Activated CD8-positive, alpha-beta memory T cell treated with anti-CD3 and anti-CD28 coated beads, Interleukin-2, amount 50 U/mL, for 4 hours (primary cell): ENCODE results near the gene NEK1.
"Not testable (repeated sequence)": the region's sequence is repeated elsewhere in the genome, so short reads cannot be mapped to it uniquely, and the experiment has no call there.

ENCODE experiments used
- DNase-seq: peaks from one replicate; pipeline ENCODE4 v3.0.0-alpha.2; 2020

Gene NEK1

DNA sequence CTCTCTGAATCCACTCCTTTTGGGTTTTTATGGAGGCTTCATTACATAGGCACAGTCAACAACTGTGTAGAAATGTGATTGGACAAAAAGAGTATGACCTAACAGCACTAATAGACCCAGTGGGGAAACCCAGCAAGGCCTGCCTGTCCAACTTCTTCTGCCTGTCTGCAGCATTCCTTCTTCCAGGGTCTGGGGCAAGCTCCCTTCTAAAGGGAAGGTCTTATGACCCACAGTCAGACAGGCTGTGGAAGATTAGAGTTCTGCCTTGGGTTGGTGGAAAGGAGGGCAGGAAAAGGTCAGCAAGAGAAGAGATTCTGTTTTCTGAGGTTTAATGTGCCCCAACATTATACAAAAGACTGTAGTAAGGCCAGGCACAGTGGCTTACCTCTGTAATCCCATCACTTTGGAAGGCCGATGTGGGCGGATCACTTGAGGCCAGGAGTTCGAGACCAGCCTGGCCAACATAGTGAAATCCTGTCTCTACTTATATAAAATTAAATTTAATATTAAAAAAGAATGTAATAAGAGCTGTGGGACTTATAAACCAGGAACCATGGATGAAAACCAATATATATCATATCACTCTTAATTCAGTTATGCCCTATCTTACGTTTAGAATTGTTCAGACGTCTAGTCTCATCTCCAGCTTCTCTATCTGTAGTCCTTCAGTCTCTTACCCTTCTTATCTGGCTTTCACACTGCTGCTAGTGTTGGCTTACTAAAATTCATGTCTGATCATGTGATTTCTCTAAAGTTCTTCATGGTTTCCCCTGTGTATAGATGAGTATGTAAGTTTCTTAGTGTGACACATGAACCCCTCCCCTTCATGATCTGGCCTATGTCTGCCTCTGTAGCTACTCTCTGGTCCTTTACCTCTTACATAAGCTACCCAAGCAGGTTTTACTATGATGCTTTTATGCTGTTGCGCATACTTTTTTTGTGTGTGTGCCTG, 14.2 kb upstream of the NEK1 start:
- no peak for DNase-seq

DNA sequence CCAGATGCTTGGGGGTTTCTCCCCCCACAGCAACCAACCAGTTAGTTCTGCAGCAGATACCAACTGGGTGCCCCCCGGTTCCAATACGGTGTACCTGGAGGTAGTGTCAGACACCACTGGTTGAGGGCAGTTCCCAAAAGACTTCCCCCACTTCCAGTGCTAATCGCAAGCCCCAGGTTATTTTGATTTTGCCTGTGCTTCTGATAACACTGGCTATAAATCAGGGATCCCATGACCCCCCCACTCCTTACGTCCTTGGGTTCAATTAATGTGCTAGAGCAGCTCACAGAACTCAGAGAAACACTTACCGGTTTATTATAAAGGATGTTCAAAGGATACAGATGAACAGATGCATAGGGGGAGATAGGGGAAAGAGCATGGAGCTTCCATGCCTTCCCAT, 13.5 kb upstream of the NEK1 start:
- DNase-seq: no peak

DNA sequence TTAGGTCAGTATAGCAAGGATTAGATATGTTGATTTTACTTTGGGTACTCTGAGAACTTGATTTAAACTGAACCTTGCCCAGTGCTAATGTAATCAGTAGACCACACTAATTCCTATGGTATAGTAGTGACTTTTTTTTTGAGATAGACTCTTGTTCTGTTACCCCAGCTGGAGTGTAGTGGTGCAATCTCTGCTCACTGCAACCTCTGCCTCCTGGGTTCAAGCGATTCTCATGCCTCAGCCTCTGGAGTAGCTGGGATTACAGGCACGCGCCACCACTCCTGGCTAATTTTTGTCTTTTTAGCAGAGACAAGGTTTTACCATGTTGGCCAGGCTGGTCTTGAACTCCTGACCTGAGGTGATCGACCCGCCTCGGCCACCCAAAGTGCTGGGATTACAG, 11.6 kb upstream of the NEK1 start:
- DNase-seq: not testable (repeated sequence)

DNA sequence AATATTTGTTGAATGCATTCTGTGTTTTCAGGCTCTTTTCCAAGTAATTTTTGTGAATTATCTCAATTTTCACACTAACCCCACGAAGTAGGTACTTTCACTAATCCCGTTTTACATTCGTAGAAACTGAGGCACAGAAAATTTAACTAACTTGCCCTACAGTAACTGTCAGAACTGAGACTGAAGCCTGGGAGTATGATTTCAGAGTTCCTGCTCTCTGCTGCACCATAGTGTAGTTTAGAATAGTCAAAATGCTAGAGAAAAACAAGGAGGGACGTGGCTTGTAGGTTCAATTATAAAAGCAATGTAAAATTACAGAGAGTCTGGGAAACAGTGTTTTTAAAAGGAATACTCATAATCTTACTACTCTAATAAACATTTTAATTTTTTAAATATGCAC, 10.2 kb upstream of the NEK1 start:
- no peak for DNase-seq

DNA sequence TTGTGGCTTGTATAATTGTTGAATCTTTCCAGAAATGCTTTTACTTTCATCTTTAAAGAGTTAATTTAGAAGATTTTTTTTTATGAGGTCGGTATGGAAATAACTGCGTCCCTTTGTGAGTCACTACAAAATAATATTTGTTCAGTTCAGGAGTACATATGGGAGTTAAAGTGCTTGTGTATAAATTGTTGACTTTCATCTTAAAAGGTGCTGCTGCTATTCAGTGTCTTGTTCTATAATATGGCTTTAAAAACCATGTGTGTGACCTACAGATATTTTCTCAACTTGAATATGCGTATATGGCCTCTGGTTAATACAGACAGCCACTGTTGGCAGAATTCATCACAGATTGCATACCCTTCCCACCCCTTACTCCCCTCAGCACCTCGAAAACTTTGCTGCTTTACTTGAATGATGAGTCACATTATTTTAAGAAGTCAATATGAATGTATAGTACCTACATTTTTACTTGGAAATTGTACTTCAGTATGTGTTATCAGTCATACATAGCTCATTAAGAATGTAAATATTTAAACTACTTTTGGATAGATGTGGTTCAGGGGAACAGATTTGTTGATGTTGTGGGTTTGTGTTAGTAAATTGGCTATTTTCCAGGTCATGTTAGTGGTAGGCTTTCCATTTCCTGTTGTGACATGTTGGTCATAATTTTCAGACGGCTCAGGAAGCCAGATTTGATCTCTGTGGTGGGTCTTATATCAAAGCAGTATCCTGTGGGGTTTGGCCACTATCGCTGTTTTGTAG, 9.5 kb upstream of the NEK1 start:
- no peak for DNase-seq

DNA sequence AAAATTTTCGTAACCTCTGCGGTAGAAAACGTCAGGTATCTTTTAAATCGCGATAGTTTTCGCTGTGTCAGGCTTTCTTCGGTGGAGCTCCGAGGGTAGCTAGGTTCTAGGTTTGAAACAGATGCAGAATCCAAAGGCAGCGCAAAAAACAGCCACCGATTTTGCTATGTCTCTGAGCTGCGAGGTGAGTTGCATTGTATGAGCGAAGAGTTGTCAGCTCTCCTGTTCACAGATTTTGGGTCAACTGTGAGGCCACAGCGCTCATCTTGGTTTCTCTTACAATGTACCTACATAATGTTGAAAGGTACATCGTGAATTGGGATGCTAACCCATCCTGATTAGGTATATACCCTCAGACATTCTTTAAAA, 8.5 kb upstream of the NEK1 start:
- DNase-seq: no peak

DNA sequence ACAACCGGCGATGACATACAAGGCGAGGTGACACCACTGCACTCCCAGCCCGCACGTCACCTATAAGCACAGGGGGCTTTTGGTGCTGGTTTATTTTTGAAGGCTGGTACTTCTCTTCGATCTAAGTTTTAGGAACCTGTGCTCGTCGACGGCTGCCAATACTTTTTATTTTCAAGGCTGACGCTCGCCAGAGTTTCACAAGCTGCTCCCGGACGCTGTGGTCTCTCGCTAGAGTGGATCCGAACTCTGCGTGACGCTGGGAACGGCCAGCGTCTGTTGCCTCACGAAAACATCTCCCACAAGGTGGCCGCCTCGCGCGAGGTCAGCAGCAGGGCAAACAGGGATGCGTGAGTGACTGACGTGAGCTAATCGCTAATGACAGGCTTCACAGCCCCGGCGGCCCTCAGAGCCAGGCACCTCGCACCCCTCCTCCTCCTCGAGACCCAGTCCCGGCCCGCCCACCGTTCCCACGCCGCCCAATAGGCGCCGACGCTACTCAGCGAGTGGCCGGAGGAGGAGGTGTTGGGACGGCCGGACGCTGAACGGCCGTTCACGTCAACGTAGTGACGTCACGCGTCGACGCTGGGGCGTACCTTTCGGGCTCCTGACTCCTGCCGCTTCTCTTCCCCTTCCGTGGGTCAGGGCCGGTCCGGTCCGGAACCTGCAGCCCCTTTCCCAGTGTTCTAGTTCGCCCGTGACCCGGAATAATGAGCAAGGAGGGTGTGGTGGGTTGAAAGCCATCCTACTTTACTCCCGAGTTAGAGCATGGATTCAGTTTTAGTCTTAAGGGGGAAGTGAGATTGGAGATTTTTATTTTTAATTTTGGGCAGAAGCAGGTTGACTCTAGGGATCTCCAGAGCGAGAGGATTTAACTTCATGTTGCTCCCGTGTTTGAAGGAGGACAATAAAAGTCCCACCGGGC, 7.8 kb upstream of the NEK1 start, which contains the start of gene CLCN3:
Gene CLCN3, plus strand, starts transcription at position 621 of the 922 bp plus-strand sequence. CDS start 15,351 bp downstream, outside the sequence.
- DNase-seq: peak; percentile 88

DNA sequence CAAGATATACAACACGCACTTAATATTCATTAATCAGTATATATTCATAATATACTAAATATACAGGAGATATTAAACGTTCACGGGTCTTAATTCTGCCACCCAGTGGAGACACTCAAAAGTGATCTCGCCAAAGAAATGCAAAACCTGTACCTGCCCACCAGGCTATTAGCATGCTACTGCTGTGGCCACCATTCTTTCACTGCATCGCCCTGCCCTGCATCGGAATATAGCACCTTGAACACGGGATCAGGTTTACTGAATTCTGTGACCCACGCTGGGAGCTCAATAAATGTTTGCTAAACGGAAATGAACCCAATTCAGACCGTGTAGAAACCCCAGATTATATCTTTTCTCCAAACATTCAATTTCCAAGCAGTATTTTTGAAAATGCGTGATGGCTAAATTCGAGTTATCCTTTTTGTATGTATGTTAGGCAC, 7.2 kb upstream of the NEK1 start:
- DNase-seq: peak; percentile 43

DNA sequence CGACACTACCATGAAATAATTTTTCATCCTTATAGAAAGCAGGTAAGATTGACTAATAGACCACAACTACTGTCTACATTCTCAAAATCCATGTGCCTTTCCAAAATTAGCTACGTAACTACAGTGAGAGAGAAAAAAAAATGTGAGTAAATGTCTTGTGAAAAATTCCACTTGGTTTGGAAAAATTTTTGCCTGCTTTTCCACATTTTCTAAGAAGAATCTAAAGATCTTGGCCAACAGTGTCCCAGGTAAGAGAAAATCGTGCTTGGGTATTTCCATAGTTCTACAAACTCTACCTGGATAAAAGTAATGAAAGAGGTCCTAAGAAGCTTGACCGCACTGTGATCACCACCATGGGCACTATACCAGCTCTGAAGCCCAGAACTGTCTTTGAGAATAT, 6.6 kb upstream of the NEK1 start:
- no peak for DNase-seq

DNA sequence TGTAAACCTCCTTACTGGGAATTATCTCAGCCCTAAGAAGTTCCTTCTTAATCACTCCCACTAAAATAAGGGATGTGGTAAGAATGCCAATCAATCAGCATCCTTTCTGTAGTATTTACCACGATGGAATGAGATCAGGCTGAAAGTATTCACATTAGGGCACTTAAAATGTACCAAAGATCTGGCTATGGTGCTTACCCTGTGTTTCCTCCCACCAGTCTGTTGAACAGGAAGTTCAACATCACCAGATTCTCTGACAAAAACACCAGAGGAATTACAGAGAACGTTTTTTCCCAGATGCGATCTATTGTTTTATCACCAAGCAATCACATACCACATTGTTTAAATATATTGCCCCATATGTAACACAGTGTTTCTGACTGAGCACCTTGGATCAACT, 5.9 kb upstream of the NEK1 start:
- no peak for DNase-seq

DNA sequence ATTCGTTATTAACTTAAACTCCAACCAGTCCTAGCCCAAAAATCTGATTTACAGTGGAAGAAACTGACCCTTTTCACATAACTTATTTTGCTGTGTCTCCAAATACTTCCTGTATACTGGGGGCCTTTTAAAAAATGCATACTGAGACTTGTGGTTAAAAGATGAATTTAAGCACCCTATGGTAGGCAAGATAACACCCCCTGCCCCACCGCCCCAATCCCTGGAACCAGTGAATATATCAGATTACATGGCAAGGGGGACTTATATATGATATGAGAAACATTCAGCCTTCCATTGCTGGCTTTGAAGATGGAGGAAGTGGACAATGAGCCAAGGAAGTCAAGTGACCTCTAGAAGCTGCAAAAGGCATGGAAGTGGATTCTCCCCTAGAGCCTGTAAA, 4.9 kb upstream of the NEK1 start:
- no peak for DNase-seq

DNA sequence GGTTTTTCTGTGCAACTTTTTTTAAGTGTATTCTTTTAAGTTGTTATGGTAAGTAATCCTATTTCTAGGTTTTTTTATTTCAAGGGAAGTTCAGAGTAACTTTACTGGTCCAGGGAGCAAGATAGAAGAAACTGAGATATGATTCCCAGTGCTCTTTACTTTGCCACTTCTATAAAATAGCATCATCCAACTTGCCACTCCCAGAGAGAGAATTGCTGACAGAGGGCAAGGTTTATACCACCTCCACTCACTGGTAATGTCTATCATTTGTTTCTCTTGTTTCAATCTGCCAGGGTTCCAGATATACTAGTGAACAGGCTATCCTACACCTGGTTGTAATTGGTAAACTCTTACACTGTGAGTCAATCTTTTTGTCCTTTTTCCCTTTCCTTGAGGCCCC, 4.5 kb upstream of the NEK1 start:
- DNase-seq: no peak

DNA sequence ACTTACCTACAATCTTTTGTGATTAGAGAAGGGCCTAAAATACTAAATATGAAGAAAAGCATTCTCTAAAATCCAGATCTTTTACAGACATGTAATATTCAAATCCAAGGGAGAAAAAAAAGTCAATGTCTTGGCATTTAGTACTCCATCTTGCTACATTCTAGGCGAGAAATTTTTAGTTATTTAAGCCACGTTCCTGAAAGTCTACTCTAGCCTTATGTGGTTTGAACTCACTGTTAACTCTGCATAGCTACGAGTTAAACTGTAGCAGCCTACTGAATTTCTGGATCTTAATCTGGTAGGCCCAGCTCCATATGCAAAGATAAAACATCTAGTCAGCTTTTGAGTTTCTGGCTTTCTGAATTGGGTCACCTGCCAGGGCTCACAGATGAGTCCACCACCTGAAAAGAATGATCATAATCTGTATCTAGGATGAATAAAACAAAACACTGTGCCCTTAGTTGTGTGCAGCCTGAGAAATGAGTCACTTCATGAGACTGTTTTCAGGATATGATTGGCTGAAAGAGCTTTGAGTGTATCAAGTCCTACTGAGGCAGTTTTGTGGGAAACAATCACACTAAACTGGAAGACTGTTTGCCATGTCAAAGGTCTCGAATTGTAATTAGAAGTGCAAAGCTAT, 3.2 kb upstream of the NEK1 start:
- DNase-seq: no peak

DNA sequence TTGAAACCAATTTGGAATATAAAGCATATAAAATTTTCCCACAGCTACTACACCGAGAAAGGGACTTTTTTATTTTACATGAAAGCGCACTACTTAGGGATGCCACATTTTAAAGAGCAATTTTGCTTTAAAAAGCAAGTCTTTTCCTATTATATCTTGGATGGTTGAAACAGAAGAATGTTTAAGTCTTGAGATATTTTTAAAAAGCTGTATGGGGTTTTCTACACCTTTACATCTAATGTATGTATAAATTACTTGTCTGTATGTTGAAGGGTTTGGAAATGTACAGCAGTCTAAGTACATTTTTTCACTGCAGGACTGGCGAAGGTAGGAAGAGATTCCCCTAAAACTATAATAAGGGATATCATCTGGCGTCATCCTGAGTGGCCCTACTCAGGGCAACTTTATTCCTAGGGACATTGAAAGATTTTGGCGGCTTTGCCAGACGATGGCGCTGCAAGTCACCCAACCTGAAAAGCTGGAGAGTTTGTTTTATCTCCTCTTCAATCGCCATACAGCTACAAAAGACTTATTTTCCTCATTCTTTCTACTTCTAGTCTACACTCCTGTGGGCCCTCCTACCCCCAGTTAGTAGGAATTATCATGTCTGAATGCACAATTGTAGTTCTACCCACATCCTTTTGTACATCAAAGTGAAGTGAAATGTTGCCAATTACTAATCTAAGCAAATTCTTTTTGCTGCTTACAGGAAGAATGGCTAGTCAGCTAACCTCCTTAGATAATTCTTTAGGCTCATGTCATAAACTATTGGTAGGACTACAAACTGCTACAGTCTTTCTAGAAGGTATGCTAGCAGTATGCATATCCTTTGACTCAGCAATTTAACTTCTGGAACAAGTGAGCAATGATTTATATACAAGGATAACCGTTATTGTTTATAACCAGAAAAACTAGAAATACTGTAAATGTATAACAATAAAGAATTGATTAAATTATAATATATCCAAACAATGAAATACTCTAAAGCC, 782 bp upstream of the NEK1 start:
- DNase-seq: peak; percentile 69

DNA sequence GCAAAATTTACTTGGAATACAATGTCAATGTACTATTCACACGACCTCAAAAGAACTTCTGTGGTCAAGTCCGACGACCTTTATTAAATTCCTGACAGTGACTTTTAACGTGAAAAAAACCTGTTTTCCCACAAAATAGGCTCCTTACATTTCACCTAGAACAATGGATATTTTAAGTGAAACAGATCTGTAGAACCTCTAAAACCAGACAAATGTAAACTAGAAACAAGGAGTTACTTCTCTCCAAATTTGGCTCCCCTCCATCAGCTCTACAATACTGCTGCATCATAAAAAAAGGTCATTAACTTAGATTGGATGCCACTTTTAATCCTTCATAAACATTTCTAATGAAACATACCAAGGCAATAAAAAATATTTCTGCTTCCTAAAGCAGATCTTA, 1.2 kb downstream of the NEK1 start:
- no peak for DNase-seq

DNA sequence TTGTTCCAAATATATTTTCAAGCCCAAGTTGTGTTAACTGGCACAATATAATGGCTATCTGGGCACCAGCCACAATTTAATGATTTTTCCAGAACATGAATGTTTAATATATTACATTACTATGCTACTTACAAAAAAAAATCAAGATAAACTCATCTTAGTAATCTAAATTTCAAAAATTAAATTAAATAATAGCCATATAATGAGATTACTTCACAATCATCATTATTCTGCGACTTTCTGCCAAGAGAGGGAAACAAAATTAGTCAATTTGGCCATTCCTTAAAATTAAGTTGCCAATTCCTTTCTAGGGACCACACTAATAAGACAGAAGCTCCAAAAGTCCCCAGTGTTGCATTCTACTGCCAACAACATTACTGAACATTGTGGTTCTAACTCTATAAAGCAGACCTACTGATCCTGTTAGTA, 7.5 kb downstream of the NEK1 start:
- no peak for DNase-seq

DNA sequence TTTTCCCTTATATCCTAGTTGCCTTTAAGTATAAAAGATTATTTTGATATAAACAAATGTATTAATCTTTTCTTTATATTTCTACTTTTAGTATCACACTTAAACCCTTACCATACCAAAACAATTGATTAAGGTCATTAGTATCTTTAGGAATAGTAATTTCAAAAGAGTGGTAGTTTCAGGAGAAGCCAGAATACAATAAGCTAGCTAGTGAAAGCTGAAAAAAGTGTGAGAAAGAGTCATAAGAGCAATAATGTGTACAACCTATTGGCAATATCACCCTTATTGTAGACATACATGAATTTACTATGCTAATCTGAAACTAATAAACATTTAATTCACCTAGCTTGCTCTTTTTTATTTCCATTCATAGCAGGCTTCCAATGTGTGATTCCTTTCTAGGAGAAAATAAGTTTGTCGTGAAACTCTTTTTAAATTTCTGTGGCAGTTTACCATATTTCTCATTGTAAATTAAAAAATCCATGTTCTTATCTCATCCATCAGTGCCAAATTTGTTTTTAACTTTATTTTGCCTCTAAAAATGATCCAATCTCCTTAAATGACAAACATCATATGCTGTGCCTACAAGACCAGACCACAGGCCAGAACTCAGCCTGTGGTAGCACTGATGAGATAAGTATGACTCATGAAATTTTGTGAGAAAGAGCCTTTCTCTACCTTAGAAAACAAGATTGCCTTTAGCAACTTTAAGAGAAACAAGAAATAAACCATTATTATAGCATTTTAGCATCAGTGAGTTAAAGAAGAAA, 8.1 kb downstream of the NEK1 start:
- no peak for DNase-seq

DNA sequence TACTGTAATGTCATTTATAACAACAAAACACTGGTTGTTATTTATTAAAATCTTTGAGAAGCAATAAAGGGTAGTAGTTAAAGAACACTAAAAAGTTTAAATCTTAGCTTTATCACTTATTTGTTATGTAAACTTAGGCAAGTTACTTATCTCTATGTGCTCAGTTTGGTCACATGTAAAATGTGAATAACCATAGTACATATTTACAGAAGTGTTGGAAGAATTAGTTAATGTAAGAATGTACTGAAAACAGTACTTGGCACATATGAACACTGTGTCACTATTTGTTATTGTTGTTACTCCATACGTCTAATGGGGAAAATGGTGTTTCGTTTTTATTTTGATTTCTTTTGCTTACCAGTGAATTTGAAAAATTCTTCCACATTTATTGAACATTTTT, 9.1 kb downstream of the NEK1 start:
- no peak for DNase-seq

DNA sequence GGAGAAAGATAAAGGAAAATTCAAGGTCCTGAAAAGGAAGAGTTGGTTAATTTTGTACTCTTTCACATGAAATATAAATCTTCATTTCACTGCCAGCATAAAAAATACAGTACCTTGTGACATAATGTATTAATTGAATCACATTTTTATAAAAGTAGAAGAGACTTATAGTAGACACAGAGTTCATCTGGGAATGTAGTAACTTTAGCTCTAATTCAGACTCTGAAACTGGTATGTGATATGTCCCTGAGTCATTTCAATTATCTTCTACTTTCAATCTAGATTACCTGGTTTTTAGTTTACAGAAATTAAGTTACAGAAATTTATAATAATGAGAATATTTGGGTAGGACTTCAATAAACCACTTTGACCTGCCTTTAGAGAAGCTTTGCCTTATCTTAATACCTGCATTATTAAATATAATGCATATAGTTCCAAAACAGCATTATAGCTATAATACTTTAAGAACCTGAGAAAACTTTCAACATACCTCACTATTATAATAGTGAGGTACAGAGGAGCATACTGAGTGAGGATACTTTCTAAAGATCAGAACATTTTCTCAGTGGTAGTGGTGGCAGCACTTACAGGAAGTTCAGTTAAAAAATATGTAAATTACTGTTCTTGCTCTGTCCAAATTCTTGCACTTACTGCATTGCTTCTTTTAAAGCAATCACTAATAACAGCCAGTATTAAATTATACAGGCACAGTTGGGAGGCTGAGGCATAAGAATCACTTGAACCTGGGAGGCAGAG, 11.2 kb downstream of the NEK1 start:
- no peak for DNase-seq
